ENCODE data around the gene TACC3. TPM values are rescaled to one million over a fixed set of nuclear protein-coding genes. Genes with fewer than 3 reads are reported as not detected.

TACC3 gene
- total RNA-seq, 1 experiment from 2014 or later, result 156 TPM

DNA sequence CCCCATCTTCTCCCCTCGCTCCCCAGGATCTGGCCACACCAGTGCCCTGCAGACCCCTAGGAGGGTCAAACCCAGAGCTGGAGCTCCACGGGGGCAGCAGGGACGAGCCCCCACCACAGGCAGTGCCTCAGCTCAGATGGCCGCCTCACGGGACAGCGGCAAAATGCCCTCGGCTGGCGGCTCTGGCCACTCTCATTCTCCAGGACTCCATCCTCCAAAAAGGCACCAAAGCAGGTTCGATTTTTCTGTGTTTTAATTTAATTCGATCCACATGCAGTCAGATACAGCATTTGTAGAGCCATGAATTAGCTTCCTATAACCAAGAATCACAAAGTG is 45.6 kb upstream of the TACC3 start:
- H3K9ac ChIP-seq (ENCODE audit: extremely low read depth, insufficient read length, low read length), result no peak overlapping the region
- H3K4me2 ChIP-seq (ENCODE audit: insufficient read depth, insufficient read length, low read length), result no peak overlapping the region
- H2BK12ac ChIP-seq (ENCODE audit: insufficient read length, low read depth, low read length), result no peak overlapping the region
- H4K5ac ChIP-seq (ENCODE audit: insufficient read length, low read depth, low read length), result no peak overlapping the region
- H2AK5ac ChIP-seq (ENCODE audit: insufficient read length, low read length), result no peak overlapping the region
- H3K23me2 ChIP-seq (ENCODE audit: insufficient read length, low read depth, low read length, poor library complexity, severe bottlenecking), result no peaks in the 10 kb centered on the region
- H3K14ac ChIP-seq (ENCODE audit: insufficient read depth, low read length), result peak overlapping the region; percentile 25; the same call in 1 of the 2 replicates
- WGBS (ENCODE audit: extremely low coverage, insufficient read length, low lambda C conversion rate), result no CpG with 5 or more reads among the region's 10 CpGs
- no peak overlapping the region for H2BK5ac ChIP-seq (ENCODE audit: insufficient read length, low read length)
- peaks cover 8% of the 10 kb centered on the region for H3K27me3 Mint-ChIP-seq (ENCODE audit: low read depth)
- no peaks in the 10 kb centered on the region for H3K9me3 ChIP-seq (ENCODE audit: control insufficient read depth, low read depth, low read length)
- no peak overlapping the region for H4K8ac ChIP-seq (replicated peaks; ENCODE audit: insufficient read length, low read depth, low read length)
- H3K27me3 ChIP-seq (ENCODE audit: insufficient read depth, low read length), result no peaks in the 10 kb centered on the region
- no peak overlapping the region for H3K27ac ChIP-seq (ENCODE audit: insufficient read length, low read depth, low read length)
- 0 out of 7 replicates have a peak, but pooled peaks cover 0 to 2% (median 0%) of the 10 kb centered on the region in 3 experiments for H3K36me3 Mint-ChIP-seq (ENCODE audit: insufficient read depth in 1 of 3, low read depth in 3 of 3)
- TF ChIP-seq, protein P1, sequence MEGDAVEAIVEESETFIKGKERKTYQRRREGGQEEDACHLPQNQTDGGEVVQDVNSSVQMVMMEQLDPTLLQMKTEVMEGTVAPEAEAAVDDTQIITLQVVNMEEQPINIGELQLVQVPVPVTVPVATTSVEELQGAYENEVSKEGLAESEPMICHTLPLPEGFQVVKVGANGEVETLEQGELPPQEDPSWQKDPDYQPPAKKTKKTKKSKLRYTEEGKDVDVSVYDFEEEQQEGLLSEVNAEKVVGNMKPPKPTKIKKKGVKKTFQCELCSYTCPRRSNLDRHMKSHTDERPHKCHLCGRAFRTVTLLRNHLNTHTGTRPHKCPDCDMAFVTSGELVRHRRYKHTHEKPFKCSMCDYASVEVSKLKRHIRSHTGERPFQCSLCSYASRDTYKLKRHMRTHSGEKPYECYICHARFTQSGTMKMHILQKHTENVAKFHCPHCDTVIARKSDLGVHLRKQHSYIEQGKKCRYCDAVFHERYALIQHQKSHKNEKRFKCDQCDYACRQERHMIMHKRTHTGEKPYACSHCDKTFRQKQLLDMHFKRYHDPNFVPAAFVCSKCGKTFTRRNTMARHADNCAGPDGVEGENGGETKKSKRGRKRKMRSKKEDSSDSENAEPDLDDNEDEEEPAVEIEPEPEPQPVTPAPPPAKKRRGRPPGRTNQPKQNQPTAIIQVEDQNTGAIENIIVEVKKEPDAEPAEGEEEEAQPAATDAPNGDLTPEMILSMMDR (conservative IDR thresholded peaks at IDR 0.05), result no peak
- DNase-seq, result no peak
- no peaks in the 10 kb centered on the region for H3K79me2 ChIP-seq (ENCODE audit: insufficient read depth, low read length)
- H3K4me3 Mint-ChIP-seq, result no peak overlapping the region
- H2BK15ac ChIP-seq (ENCODE audit: low read depth, low read length), result no peak overlapping the region
- no peak overlapping the region for H2AFZ ChIP-seq (ENCODE audit: low read length)
- H3K4me1 ChIP-seq (ENCODE audit: insufficient read depth, low read length), result no peaks in the 10 kb centered on the region
- no peaks in the 10 kb centered on the region for H3K79me1 ChIP-seq (ENCODE audit: insufficient read depth, low read depth, low read length, poor library complexity, severe bottlenecking)
- no peak overlapping the region for H2BK120ac ChIP-seq (ENCODE audit: low read depth, low read length, poor library complexity, severe bottlenecking)
- no peak overlapping the region for H3K23ac ChIP-seq (ENCODE audit: insufficient read length, low read depth, low read length)
- H3K27ac Mint-ChIP-seq, result no peak overlapping the region
- no peak overlapping the region for H3T11ph ChIP-seq (ENCODE audit: low read length)
- H3K18ac ChIP-seq (ENCODE audit: insufficient read length, low read depth, low read length), result no peak overlapping the region
- H2BK20ac ChIP-seq (ENCODE audit: low read depth, low read length, poor library complexity, severe bottlenecking), result no peak overlapping the region
- no peaks in the 10 kb centered on the region for H4K20me1 ChIP-seq (ENCODE audit: control insufficient read depth, insufficient read depth, insufficient read length)
- H3K4ac ChIP-seq (ENCODE audit: low read depth, low read length), result no peak overlapping the region
- peaks cover 0 to 10% of the 10 kb centered on the region in 2 experiments; a peak in 3 of 4 replicates for H3K4me1 Mint-ChIP-seq
- no peak overlapping the region for H4K91ac ChIP-seq (ENCODE audit: insufficient read length, low read depth, low read length)
- H3K9me3 Mint-ChIP-seq, result no peaks in the 10 kb centered on the region; a peak in 1 of 5 replicates
- no peak overlapping the region for H3K56ac ChIP-seq (ENCODE audit: insufficient read length, low read depth, low read length)
